Mammary epithelial cell (primary cell): ENCODE data around the gene HOXC6.

Experiments
- EZH2 ChIP-seq: IDR thresholded peaks from 2 replicates; pipeline ENCODE4 v1.6.1; 2012; ENCODE audit warnings: low read length, inconsistent platforms, borderline replicate concordance
- TF ChIP-seq, protein P1 (sequence below), 2 donors: IDR thresholded peaks in 1 of 2; conservative IDR thresholded peaks in 1 of 2; 2 replicates each; pipeline ENCODE4 v1.5.1; 2011 to 2012; ENCODE audit warnings: inconsistent platforms in 2 of 2, low read length in 2 of 2, mild to moderate bottlenecking in 2 of 2, control low read depth in 1 of 2, low read depth in 1 of 2; ENCODE audit not compliant: insufficient read depth in 1 of 2; ENCODE audit errors: extremely low read depth in 1 of 2

DNA sequence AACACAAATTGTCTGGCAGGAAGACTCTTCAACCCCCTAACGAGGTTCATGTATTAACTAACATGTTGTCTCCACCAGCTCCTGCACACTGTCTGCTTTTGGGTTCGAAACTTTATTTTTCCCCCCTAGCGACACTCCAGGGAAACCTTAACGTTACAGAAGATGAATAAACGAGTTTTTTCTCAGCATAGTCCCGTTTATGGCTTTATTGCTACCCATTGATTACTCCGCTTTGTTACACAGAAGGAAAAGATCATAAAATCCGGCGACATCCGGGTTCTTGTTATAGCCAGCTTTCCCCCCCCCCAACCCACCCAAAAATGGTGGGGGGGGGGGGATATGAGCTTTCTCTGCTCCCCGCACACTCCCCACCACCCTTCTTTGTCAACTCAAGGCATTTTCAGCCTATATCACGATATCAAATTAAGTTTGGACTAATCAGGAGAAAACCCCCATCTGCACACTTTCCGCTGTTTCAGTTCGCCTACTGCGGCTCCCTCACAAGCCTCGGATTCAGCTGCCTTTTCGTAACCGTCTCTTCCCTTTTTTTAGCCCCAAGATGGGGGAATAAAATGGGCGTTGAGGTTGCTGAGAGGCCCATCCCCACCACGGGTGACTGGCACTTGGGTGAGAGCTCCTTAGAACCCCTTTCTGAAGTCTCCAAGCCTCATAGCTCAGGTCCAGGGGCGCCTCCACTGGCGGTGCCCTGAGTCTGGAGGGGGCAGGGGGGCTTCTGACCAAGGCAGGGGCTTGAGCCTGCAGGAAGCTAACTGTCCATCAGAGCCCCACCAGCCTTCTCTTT, 1.4 kb upstream of the HOXC6 start:
- TF ChIP-seq, protein P1, sequence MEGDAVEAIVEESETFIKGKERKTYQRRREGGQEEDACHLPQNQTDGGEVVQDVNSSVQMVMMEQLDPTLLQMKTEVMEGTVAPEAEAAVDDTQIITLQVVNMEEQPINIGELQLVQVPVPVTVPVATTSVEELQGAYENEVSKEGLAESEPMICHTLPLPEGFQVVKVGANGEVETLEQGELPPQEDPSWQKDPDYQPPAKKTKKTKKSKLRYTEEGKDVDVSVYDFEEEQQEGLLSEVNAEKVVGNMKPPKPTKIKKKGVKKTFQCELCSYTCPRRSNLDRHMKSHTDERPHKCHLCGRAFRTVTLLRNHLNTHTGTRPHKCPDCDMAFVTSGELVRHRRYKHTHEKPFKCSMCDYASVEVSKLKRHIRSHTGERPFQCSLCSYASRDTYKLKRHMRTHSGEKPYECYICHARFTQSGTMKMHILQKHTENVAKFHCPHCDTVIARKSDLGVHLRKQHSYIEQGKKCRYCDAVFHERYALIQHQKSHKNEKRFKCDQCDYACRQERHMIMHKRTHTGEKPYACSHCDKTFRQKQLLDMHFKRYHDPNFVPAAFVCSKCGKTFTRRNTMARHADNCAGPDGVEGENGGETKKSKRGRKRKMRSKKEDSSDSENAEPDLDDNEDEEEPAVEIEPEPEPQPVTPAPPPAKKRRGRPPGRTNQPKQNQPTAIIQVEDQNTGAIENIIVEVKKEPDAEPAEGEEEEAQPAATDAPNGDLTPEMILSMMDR (conservative IDR thresholded peaks at IDR 0.05 in 1 of 2, IDR thresholded peaks at IDR 0.05 in 1 of 2; ENCODE audit: extremely low read depth in 1 of 2, insufficient read depth in 1 of 2, low read depth in 1 of 2, low read length in 2 of 2), result no peak
- no peak for TF ChIP-seq EZH2
